ENCODE measurements around the gene NXPH2. TPM values are rescaled to one million over a fixed set of nuclear protein-coding genes. Genes with fewer than 3 reads are reported as not detected.

The NXPH2 gene
- total RNA-seq: not detected in 2 replicates

GRCh38 chr2:138779781-138780445 lies at the start of gene NXPH2:
TSS of gene NXPH2 (minus strand) at chr2:138780390. CDS start at chr2:138780241, 149 bp downstream.

Measured in placental epithelial cell (primary cell).